Activated naive CD4-positive, alpha-beta T cell treated with anti-CD3 and anti-CD28 coated beads, Interleukin-2, amount 50 U/mL, for 24 hours (primary cell): ENCODE results near the gene PHYH.
A peak's percentile ranks its signal among the peaks of the same experiment; 100 is the strongest.
"Not testable (repeated sequence)": the region's sequence is repeated elsewhere in the genome, so short reads cannot be mapped to it uniquely, and the experiment has no call there.

Experiments
- H3K27ac Mint-ChIP-seq: one replicate; pipeline ENCODE4 v1.8.0; 2021; ENCODE audit warnings: mild to moderate bottlenecking, mixed read lengths
- H3K27me3 Mint-ChIP-seq: one replicate; pipeline ENCODE4 v1.8.0; 2021; ENCODE audit warnings: mixed read lengths
- H3K36me3 Mint-ChIP-seq: one replicate; pipeline ENCODE4 v1.8.0; 2021; ENCODE audit warnings: mixed read lengths
- H3K4me1 Mint-ChIP-seq: one replicate; pipeline ENCODE4 v1.8.0; 2021; ENCODE audit warnings: mixed read lengths
- H3K4me3 Mint-ChIP-seq: one replicate; pipeline ENCODE4 v1.8.0; 2021; ENCODE audit warnings: mild to moderate bottlenecking, mixed read lengths
- H3K9me3 Mint-ChIP-seq: one replicate; pipeline ENCODE4 v1.8.0; 2021; ENCODE audit warnings: mixed read lengths

The PHYH gene

GRCh38 chr10:13330980-13331379 is 31.1 kb upstream of the PHYH start:
- not testable (repeated sequence) for H3K27ac Mint-ChIP-seq, H3K9me3 Mint-ChIP-seq, H3K4me3 Mint-ChIP-seq, H3K4me1 Mint-ChIP-seq, H3K27me3 Mint-ChIP-seq
- H3K36me3 Mint-ChIP-seq = peaks cover 20% of the 10 kb centered on the region

- no peaks in the 10 kb centered on the region for H3K27me3 Mint-ChIP-seq
- H3K4me1 Mint-ChIP-seq = no peaks in the 10 kb centered on the region
- H3K9me3 Mint-ChIP-seq = no peaks in the 10 kb centered on the region
- no peak overlapping the region for H3K27ac Mint-ChIP-seq
- H3K36me3 Mint-ChIP-seq = peaks cover 24% of the 10 kb centered on the region
- no peak overlapping the region for H3K4me3 Mint-ChIP-seq
Measured at GRCh38 chr10:13329565-13329964, 29.7 kb upstream of the PHYH start.

GRCh38 chr10:13328613-13329012 is 28.7 kb upstream of the PHYH start:
- Mint-ChIP-seq H3K27me3 (no peaks in the 10 kb centered on the region), H3K4me1 (no peaks in the 10 kb centered on the region), H3K9me3 (no peaks in the 10 kb centered on the region), H3K4me3 (no peak overlapping the region), H3K36me3 (peaks cover 24% of the 10 kb centered on the region), H3K27ac (no peak overlapping the region)

GRCh38 chr10:13328126-13328525 is 28.3 kb upstream of the PHYH start:
- peaks cover 24% of the 10 kb centered on the region for H3K36me3 Mint-ChIP-seq
- H3K4me3 Mint-ChIP-seq = no peak overlapping the region
- no peaks in the 10 kb centered on the region for H3K9me3 Mint-ChIP-seq
- H3K27ac Mint-ChIP-seq = no peak overlapping the region
- H3K4me1 Mint-ChIP-seq = no peaks in the 10 kb centered on the region
- H3K27me3 Mint-ChIP-seq = no peaks in the 10 kb centered on the region

GRCh38 chr10:13327534-13327933 is 27.7 kb upstream of the PHYH start:
- Mint-ChIP-seq H3K36me3 (peaks cover 24% of the 10 kb centered on the region), H3K27me3 (no peaks in the 10 kb centered on the region), H3K27ac (peak overlapping the region; percentile 14), H3K4me3 (no peak overlapping the region), H3K4me1 (no peaks in the 10 kb centered on the region), H3K9me3 (no peaks in the 10 kb centered on the region)

GRCh38 chr10:13322615-13323148 is 22.8 kb upstream of the PHYH start:
- no peaks in the 10 kb centered on the region for H3K4me1 Mint-ChIP-seq
- no peak overlapping the region for H3K27ac Mint-ChIP-seq
- peaks cover 11% of the 10 kb centered on the region for H3K36me3 Mint-ChIP-seq
- no peak overlapping the region for H3K4me3 Mint-ChIP-seq
- H3K27me3 Mint-ChIP-seq = no peaks in the 10 kb centered on the region
- H3K9me3 Mint-ChIP-seq = no peaks in the 10 kb centered on the region

GRCh38 chr10:13321576-13321975 is 21.7 kb upstream of the PHYH start:
- Mint-ChIP-seq H3K4me3 (no peak overlapping the region), H3K4me1 (no peaks in the 10 kb centered on the region), H3K9me3 (no peaks in the 10 kb centered on the region), H3K36me3 (peaks cover 11% of the 10 kb centered on the region), H3K27me3 (no peaks in the 10 kb centered on the region), H3K27ac (no peak overlapping the region)

GRCh38 chr10:13319166-13319565 is 19.3 kb upstream of the PHYH start:
- H3K36me3 Mint-ChIP-seq = peaks cover 5% of the 10 kb centered on the region
- H3K4me3 Mint-ChIP-seq = no peak overlapping the region
- no peak overlapping the region for H3K27ac Mint-ChIP-seq
- H3K4me1 Mint-ChIP-seq = no peaks in the 10 kb centered on the region
- H3K9me3 Mint-ChIP-seq = no peaks in the 10 kb centered on the region
- H3K27me3 Mint-ChIP-seq = no peaks in the 10 kb centered on the region

GRCh38 chr10:13317474-13317873 is 17.6 kb upstream of the PHYH start:
- no peaks in the 10 kb centered on the region for H3K27me3 Mint-ChIP-seq
- H3K27ac Mint-ChIP-seq = no peak overlapping the region
- no peaks in the 10 kb centered on the region for H3K4me1 Mint-ChIP-seq
- H3K36me3 Mint-ChIP-seq = peaks cover 3% of the 10 kb centered on the region
- no peak overlapping the region for H3K4me3 Mint-ChIP-seq
- H3K9me3 Mint-ChIP-seq = no peaks in the 10 kb centered on the region

- Mint-ChIP-seq H3K4me1 (no peaks in the 10 kb centered on the region), H3K27me3 (no peaks in the 10 kb centered on the region), H3K27ac (no peak overlapping the region), H3K4me3 (no peak overlapping the region), H3K36me3 (peaks cover 3% of the 10 kb centered on the region), H3K9me3 (no peaks in the 10 kb centered on the region)
Measured at GRCh38 chr10:13316635-13317311, 16.9 kb upstream of the PHYH start.

GRCh38 chr10:13315361-13315760 is 15.5 kb upstream of the PHYH start:
- H3K4me1 Mint-ChIP-seq = no peaks in the 10 kb centered on the region
- no peak overlapping the region for H3K4me3 Mint-ChIP-seq
- H3K9me3 Mint-ChIP-seq = no peaks in the 10 kb centered on the region
- H3K27ac Mint-ChIP-seq = no peak overlapping the region
- H3K27me3 Mint-ChIP-seq = no peaks in the 10 kb centered on the region
- no peaks in the 10 kb centered on the region for H3K36me3 Mint-ChIP-seq

- no peaks in the 10 kb centered on the region for H3K27me3 Mint-ChIP-seq
- no peak overlapping the region for H3K27ac Mint-ChIP-seq
- no peaks in the 10 kb centered on the region for H3K9me3 Mint-ChIP-seq
- no peaks in the 10 kb centered on the region for H3K4me1 Mint-ChIP-seq
- H3K36me3 Mint-ChIP-seq = no peaks in the 10 kb centered on the region
- H3K4me3 Mint-ChIP-seq = no peak overlapping the region
Measured at GRCh38 chr10:13311177-13311575, 11.3 kb upstream of the PHYH start.

- peaks cover 4% of the 10 kb centered on the region for H3K36me3 Mint-ChIP-seq
- no peak overlapping the region for H3K27ac Mint-ChIP-seq
- no peaks in the 10 kb centered on the region for H3K27me3 Mint-ChIP-seq
- H3K4me3 Mint-ChIP-seq = no peak overlapping the region
- H3K4me1 Mint-ChIP-seq = no peaks in the 10 kb centered on the region
- no peaks in the 10 kb centered on the region for H3K9me3 Mint-ChIP-seq
Measured at GRCh38 chr10:13310518-13311176, 10.8 kb upstream of the PHYH start.

GRCh38 chr10:13309792-13310191 is 9.9 kb upstream of the PHYH start:
- Mint-ChIP-seq H3K4me1 (no peaks in the 10 kb centered on the region), H3K36me3 (peaks cover 4% of the 10 kb centered on the region), H3K4me3 (no peak overlapping the region), H3K27me3 (no peaks in the 10 kb centered on the region), H3K9me3 (no peaks in the 10 kb centered on the region), H3K27ac (no peak overlapping the region)

GRCh38 chr10:13308096-13308495 is 8.2 kb upstream of the PHYH start:
- Mint-ChIP-seq H3K9me3 (no peaks in the 10 kb centered on the region), H3K4me3 (no peak overlapping the region), H3K27ac (no peak overlapping the region), H3K36me3 (peaks cover 4% of the 10 kb centered on the region), H3K27me3 (no peaks in the 10 kb centered on the region), H3K4me1 (no peaks in the 10 kb centered on the region)

GRCh38 chr10:13306103-13306502 is 6.2 kb upstream of the PHYH start:
- Mint-ChIP-seq H3K36me3 (peaks cover 4% of the 10 kb centered on the region), H3K9me3 (no peaks in the 10 kb centered on the region), H3K4me3 (no peak overlapping the region), H3K27ac (no peak overlapping the region), H3K4me1 (peaks cover 14% of the 10 kb centered on the region), H3K27me3 (no peaks in the 10 kb centered on the region)
